ENCODE data around the gene GNAI2.
"Not testable (repeated sequence)": the region's sequence is repeated elsewhere in the genome, so short reads cannot be mapped to it uniquely, and the experiment has no call there.

The GNAI2 gene

GRCh38 chr3:50204804-50205412, 31.1 kb upstream of the GNAI2 start, which contains the start of gene SLC38A3:
SLC38A3 (plus strand) TSS chr3:50205271; CDS start chr3:50214200, 8,929 bp downstream.
- no peaks in the 10 kb centered on the region for H3K9me3 ChIP-seq (ENCODE audit: control insufficient read depth in 5 of 5, low read length in 5 of 5)
- peak within 1 kb of the TSS; percentile 36 to 56 (median 42) for H3K4me3 ChIP-seq (ENCODE audit: low read depth in 1 of 5, low read length in 5 of 5)
- H3K36me3 ChIP-seq (ENCODE audit: control insufficient read depth in 5 of 5, insufficient read depth in 5 of 5, low read length in 5 of 5): no peaks in the 10 kb centered on the region
- H3K27ac ChIP-seq (ENCODE audit: low read depth, low read length): no peak within 1 kb of the TSS
- peaks cover 0 to 21% (median 17%) of the 10 kb centered on the region in 5 donors for H3K4me1 ChIP-seq (ENCODE audit: control insufficient read depth in 5 of 5, insufficient read depth in 5 of 5, low read length in 5 of 5)
- H3K9ac ChIP-seq (ENCODE audit: low read length in 5 of 5): peak within 1 kb of the TSS in 1 of 5 donors; percentile 65
- H3K27me3 ChIP-seq (ENCODE audit: control insufficient read depth in 5 of 5, insufficient read depth in 4 of 5, low read length in 5 of 5): peaks cover 38 to 60% (median 43%) of the 10 kb centered on the region in 5 donors

DNA sequence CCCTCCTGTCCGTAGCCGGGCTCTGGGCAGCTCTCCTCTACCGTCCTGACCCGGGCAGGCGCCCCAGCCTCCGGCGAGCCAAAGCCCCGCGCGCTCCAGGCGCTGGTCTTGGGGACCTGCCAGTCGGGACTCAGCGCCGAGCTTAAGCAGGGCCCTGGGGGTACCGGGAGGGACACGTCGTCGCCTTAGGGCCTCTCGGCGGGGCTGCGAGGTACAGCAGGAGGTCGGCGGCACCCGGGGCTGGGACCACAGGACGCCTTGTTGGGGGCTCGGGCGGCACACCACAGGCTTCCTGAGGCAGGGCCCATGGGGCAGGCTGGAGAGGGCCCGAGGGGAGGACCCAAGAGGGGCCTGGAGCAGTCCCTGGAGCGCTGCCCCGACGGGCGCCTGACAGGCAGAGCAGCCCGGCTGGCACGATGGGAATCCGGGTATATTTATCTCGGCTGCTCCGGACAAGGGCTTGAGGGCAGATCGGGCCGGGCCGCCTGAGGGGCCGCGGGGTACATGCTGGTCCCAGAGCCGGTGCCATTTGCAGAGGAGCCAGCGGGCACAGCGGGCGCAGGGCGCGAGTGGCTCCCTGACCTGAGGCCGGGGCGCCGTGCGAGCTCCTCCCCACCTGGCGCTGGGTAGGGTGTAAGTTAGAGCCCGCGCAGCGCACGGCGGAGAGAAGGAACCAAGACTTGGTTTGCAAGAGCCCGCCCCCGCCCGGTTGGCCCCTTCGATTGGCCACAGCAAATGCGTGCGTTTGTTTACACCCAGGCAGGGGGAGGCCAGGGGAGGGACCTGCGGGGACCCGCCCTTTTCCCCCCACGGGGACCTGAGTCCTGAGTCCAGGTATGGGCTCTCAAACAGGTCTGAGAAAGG, 30.4 kb upstream of the GNAI2 start:
- peaks cover 0 to 21% (median 17%) of the 10 kb centered on the region in 5 donors for H3K4me1 ChIP-seq (ENCODE audit: control insufficient read depth in 5 of 5, insufficient read depth in 5 of 5, low read length in 5 of 5)
- H3K36me3 ChIP-seq (ENCODE audit: control insufficient read depth in 5 of 5, insufficient read depth in 5 of 5, low read length in 5 of 5): no peaks in the 10 kb centered on the region
- peak overlapping the region in 1 of 5 donors; percentile 65 for H3K9ac ChIP-seq (ENCODE audit: low read length in 5 of 5)
- peak overlapping the region in 4 of 5 donors; percentile 36 to 56 (median 41) for H3K4me3 ChIP-seq (ENCODE audit: low read depth in 1 of 5, low read length in 5 of 5)
- no peaks in the 10 kb centered on the region for H3K9me3 ChIP-seq (ENCODE audit: control insufficient read depth in 5 of 5, low read length in 5 of 5)
- no peak overlapping the region for H3K27ac ChIP-seq (ENCODE audit: low read depth, low read length)
- peaks cover 38 to 58% (median 43%) of the 10 kb centered on the region in 5 donors for H3K27me3 ChIP-seq (ENCODE audit: control insufficient read depth in 5 of 5, insufficient read depth in 4 of 5, low read length in 5 of 5)

DNA sequence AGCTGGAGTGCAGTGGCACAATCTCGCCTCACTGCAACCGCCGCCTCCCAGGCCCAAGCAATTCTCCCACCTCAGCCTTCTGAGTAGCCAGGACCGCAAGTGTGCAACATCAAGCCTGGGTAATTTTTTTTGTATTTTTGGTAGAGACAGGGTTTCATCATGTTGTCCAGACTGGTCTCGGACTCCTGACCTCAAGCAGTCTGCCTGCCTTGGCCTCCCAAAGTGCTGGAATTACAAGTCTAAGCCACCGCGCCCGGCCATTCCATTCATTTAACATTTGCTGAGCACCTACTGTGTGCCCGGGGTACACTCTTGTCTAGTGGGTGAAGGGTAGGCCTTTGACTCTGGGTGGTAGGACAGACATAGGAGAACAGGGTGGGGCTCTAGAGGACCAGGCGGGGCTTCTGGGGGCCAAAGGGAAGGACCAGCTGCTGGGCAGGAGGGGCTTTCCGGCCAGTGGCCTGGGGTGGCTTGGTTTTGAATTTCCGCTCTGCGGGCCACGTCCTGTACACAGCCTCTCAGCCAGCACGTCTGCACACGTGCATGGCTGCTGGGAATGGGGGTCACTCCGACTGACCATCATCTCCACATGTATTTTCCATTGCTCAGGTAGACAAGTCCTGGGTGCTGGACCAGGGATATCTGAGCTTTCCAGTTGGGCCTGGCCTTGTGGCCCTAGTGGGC, 28.5 kb upstream of the GNAI2 start:
- peaks cover 22 to 40% (median 32%) of the 10 kb centered on the region in 5 donors for H3K27me3 ChIP-seq (ENCODE audit: control insufficient read depth in 5 of 5, insufficient read depth in 4 of 5, low read length in 5 of 5)
- no peaks in the 10 kb centered on the region for H3K9me3 ChIP-seq (ENCODE audit: control insufficient read depth in 5 of 5, low read length in 5 of 5)
- H3K9ac ChIP-seq (ENCODE audit: low read length in 5 of 5): no peak overlapping the region
- no peaks in the 10 kb centered on the region for H3K36me3 ChIP-seq (ENCODE audit: control insufficient read depth in 5 of 5, insufficient read depth in 5 of 5, low read length in 5 of 5)
- H3K4me1 ChIP-seq (ENCODE audit: control insufficient read depth in 5 of 5, insufficient read depth in 5 of 5, low read length in 5 of 5): peaks cover 4 to 30% (median 21%) of the 10 kb centered on the region in 5 donors
- no peak overlapping the region for H3K4me3 ChIP-seq (ENCODE audit: low read depth in 1 of 5, low read length in 5 of 5)
- no peak overlapping the region for H3K27ac ChIP-seq (ENCODE audit: low read depth, low read length)

- H3K4me3 ChIP-seq (ENCODE audit: low read depth in 1 of 5, low read length in 5 of 5): no peak overlapping the region
- peaks cover 4 to 35% (median 26%) of the 10 kb centered on the region in 5 donors for H3K4me1 ChIP-seq (ENCODE audit: control insufficient read depth in 5 of 5, insufficient read depth in 5 of 5, low read length in 5 of 5)
- no peaks in the 10 kb centered on the region for H3K9me3 ChIP-seq (ENCODE audit: control insufficient read depth in 5 of 5, low read length in 5 of 5)
- H3K27ac ChIP-seq (ENCODE audit: low read depth, low read length): no peak overlapping the region
- no peaks in the 10 kb centered on the region for H3K36me3 ChIP-seq (ENCODE audit: control insufficient read depth in 5 of 5, insufficient read depth in 5 of 5, low read length in 5 of 5)
- peak overlapping the region in 1 of 5 donors; percentile 6 for H3K9ac ChIP-seq (ENCODE audit: low read length in 5 of 5)
- peaks cover 10 to 27% (median 20%) of the 10 kb centered on the region in 5 donors for H3K27me3 ChIP-seq (ENCODE audit: control insufficient read depth in 5 of 5, insufficient read depth in 4 of 5, low read length in 5 of 5)
These were observed 27.2 kb upstream of the GNAI2 start for GRCh38 chr3:50208677-50209344.

GRCh38 chr3:50210176-50210509, 25.9 kb upstream of the GNAI2 start:
- Histone ChIP-seq H3K9me3 (ENCODE audit: control insufficient read depth in 5 of 5, low read length in 5 of 5) (no peaks in the 10 kb centered on the region), H3K36me3 (ENCODE audit: control insufficient read depth in 5 of 5, insufficient read depth in 5 of 5, low read length in 5 of 5) (no peaks in the 10 kb centered on the region), H3K27ac (ENCODE audit: low read depth, low read length) (no peak overlapping the region), H3K27me3 (ENCODE audit: control insufficient read depth in 5 of 5, insufficient read depth in 4 of 5, low read length in 5 of 5) (peaks cover 3 to 16% (median 10%) of the 10 kb centered on the region in 5 donors), H3K9ac (ENCODE audit: low read length in 5 of 5) (no peak overlapping the region), H3K4me3 (ENCODE audit: low read depth in 1 of 5, low read length in 5 of 5) (no peak overlapping the region), H3K4me1 (ENCODE audit: control insufficient read depth in 5 of 5, insufficient read depth in 5 of 5, low read length in 5 of 5) (peaks cover 4 to 32% (median 23%) of the 10 kb centered on the region in 5 donors)

DNA sequence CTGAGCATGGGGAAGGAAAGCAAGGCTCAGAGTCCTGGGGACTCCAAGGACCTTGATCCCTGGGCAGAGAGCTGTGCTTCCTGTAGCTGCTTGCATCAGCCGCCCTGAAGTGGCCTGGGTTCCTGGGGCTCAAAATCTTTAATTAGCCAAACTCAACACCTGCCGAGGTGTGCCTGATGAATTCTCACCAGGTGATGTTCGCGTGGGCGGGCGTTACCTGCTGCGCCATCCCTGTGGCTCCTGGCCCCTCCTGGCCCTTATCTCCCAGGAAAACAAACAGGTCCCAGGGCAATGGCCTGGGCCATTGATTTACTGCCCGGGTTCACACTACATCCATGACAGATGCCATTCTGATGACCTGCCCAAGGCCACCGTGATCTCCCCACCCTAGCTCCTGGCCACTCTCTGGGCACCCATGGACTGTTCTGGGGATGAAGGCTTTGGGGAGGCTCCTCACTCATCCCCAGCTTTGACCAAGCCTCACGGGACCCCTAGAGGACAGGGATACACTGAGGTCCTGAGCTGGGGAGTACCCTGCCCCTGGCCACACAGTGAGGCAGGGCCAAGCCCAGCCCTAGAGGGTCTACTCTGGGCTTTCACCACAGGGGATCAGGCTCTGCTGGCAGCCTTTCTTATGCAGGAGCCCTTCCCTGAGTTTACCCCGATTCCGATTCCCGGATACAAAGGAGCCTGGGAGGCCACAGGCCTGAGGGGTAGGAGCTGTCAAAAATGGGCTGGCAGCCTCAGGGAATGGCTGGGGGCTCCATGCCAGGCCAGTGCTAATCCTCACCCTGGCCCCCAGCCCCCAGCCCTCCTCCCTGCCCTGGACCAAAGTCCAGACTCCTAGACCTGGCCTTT, 25.3 kb upstream of the GNAI2 start:
- Histone ChIP-seq H3K4me1 (ENCODE audit: control insufficient read depth in 5 of 5, insufficient read depth in 5 of 5, low read length in 5 of 5) (peaks cover 4 to 26% (median 17%) of the 10 kb centered on the region in 5 donors), H3K27ac (ENCODE audit: low read depth, low read length) (no peak overlapping the region), H3K4me3 (ENCODE audit: low read depth in 1 of 5, low read length in 5 of 5) (no peak overlapping the region), H3K36me3 (ENCODE audit: control insufficient read depth in 5 of 5, insufficient read depth in 5 of 5, low read length in 5 of 5) (no peaks in the 10 kb centered on the region), H3K27me3 (ENCODE audit: control insufficient read depth in 5 of 5, insufficient read depth in 4 of 5, low read length in 5 of 5) (peaks cover 0 to 10% (median 7%) of the 10 kb centered on the region in 5 donors), H3K9me3 (ENCODE audit: control insufficient read depth in 5 of 5, low read length in 5 of 5) (no peaks in the 10 kb centered on the region), H3K9ac (ENCODE audit: low read length in 5 of 5) (no peak overlapping the region)

DNA sequence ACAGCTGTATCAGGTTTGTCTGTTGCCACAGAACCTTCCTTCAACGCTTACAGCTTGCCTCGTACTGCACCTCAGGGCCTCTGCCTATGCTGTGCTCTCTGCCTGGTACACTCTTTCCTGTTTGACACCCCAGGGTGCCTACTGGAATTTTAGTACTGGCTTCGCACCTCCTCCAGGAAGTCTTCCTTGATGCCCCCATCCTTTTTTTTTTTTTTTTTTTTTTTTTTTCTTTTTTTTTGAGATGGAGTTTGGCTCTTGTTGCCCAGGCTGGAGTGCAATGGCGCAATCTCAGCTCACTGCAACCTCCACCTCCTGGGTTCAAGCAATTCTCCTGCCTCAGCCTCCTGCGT, 24.7 kb upstream of the GNAI2 start:
- H3K27me3 ChIP-seq (ENCODE audit: control insufficient read depth in 5 of 5, insufficient read depth in 4 of 5, low read length in 5 of 5); H3K4me3 ChIP-seq (ENCODE audit: low read depth in 1 of 5, low read length in 5 of 5); H3K9ac ChIP-seq (ENCODE audit: low read length in 5 of 5); H3K36me3 ChIP-seq (ENCODE audit: control insufficient read depth in 5 of 5, insufficient read depth in 5 of 5, low read length in 5 of 5); H3K9me3 ChIP-seq (ENCODE audit: control insufficient read depth in 5 of 5, low read length in 5 of 5); H3K27ac ChIP-seq (ENCODE audit: low read depth, low read length): not testable (repeated sequence)
- H3K4me1 ChIP-seq (ENCODE audit: control insufficient read depth in 5 of 5, insufficient read depth in 5 of 5, low read length in 5 of 5): peaks cover under 1 to 22% (median 14%) of the 10 kb centered on the region in 5 donors

DNA sequence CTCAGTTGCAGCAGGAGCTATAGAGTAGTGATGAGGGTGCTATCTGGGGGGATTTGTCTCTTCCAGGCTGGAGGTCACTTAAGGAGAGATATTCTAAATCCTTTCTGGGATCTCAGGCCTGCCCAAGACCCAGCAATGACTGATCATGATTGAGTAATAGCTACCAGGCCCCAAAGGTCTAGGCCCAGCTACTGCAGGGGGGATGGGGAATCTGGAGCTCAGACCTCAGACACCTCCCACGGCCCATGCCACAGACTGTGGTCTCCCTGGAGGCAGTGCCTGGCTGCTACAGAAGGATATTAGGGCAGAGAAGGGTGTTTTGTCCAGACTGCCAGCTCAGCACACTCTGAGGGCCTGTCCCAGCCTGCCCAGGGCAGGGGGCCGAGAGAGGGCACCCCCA, 24.1 kb upstream of the GNAI2 start:
- no peak overlapping the region for H3K27ac ChIP-seq (ENCODE audit: low read depth, low read length)
- no peaks in the 10 kb centered on the region for H3K36me3 ChIP-seq (ENCODE audit: control insufficient read depth in 5 of 5, insufficient read depth in 5 of 5, low read length in 5 of 5)
- no peak overlapping the region for H3K9ac ChIP-seq (ENCODE audit: low read length in 5 of 5)
- H3K9me3 ChIP-seq (ENCODE audit: control insufficient read depth in 5 of 5, low read length in 5 of 5): no peaks in the 10 kb centered on the region
- peaks cover 0 to 2% (median under 1%) of the 10 kb centered on the region in 5 donors for H3K27me3 ChIP-seq (ENCODE audit: control insufficient read depth in 5 of 5, insufficient read depth in 4 of 5, low read length in 5 of 5)
- H3K4me3 ChIP-seq (ENCODE audit: low read depth in 1 of 5, low read length in 5 of 5): no peak overlapping the region
- peaks cover 0 to 22% (median 14%) of the 10 kb centered on the region in 5 donors for H3K4me1 ChIP-seq (ENCODE audit: control insufficient read depth in 5 of 5, insufficient read depth in 5 of 5, low read length in 5 of 5)

- H3K36me3 ChIP-seq (ENCODE audit: control insufficient read depth in 5 of 5, insufficient read depth in 5 of 5, low read length in 5 of 5): no peaks in the 10 kb centered on the region
- H3K27me3 ChIP-seq (ENCODE audit: control insufficient read depth in 5 of 5, insufficient read depth in 4 of 5, low read length in 5 of 5): peaks cover 0 to 2% (median 0%) of the 10 kb centered on the region in 5 donors
- no peak overlapping the region for H3K4me3 ChIP-seq (ENCODE audit: low read depth in 1 of 5, low read length in 5 of 5)
- no peak overlapping the region for H3K9ac ChIP-seq (ENCODE audit: low read length in 5 of 5)
- H3K9me3 ChIP-seq (ENCODE audit: control insufficient read depth in 5 of 5, low read length in 5 of 5): no peaks in the 10 kb centered on the region
- peaks cover 0 to 22% (median 14%) of the 10 kb centered on the region in 5 donors for H3K4me1 ChIP-seq (ENCODE audit: control insufficient read depth in 5 of 5, insufficient read depth in 5 of 5, low read length in 5 of 5)
- no peak overlapping the region for H3K27ac ChIP-seq (ENCODE audit: low read depth, low read length)
These were observed 23.5 kb upstream of the GNAI2 start for GRCh38 chr3:50212502-50212901.

Measured in subcutaneous abdominal adipose tissue (tissue), 5 donors.